WTC11 (cell line): Measurements from ENCODE around the gene HECW1. TPM values are rescaled to one million over a fixed set of nuclear protein-coding genes. Genes with fewer than 3 reads are reported as not detected.

Experiments
- ATAC-seq: fragments of 200-7000 bp; cut with Tn5 transposase; 2 replicates; pipeline ENCODE4 v1.10.0; 2021; ENCODE audit warnings: mild to moderate bottlenecking, moderate library complexity
- CTCF ChIA-PET: fragments of 300-600 bp; sonication (Branson Sonifier 250); formaldehyde crosslinking; loops from one replicate; lab custom pipeline; 2021; ENCODE audit warnings: antibody characterized with exemption; lab: Charles Lee
- POLR2A ChIA-PET: fragments of 350-600 bp; sonication (Branson Sonifier 250); formaldehyde crosslinking; loops from one replicate; lab custom pipeline; 2021; ENCODE audit warnings: antibody characterized with exemption; lab: Charles Lee
- DNase-seq: peaks from one replicate; pipeline ENCODE4 v3.0.0; 2021; ENCODE audit warnings: low spot score
- H3K27ac Mint-ChIP-seq: 2 replicates; pipeline ENCODE4 v1.8.0; 2021; ENCODE audit warnings: mixed read lengths
- H3K27me3 Mint-ChIP-seq: 2 replicates; pipeline ENCODE4 v1.8.0; 2021; ENCODE audit warnings: low read depth, mild to moderate bottlenecking, moderate library complexity, mixed read lengths
- H3K36me3 Mint-ChIP-seq: 2 replicates; pipeline ENCODE4 v1.8.0; 2021; ENCODE audit warnings: mixed read lengths
- H3K4me1 Mint-ChIP-seq: 2 replicates; pipeline ENCODE4 v1.8.0; 2022; ENCODE audit warnings: mixed read lengths
- H3K4me3 Mint-ChIP-seq: 2 replicates; pipeline ENCODE4 v1.8.0; 2021; ENCODE audit warnings: mild to moderate bottlenecking, moderate library complexity, mixed read lengths
- H3K9me3 Mint-ChIP-seq: 2 replicates; pipeline ENCODE4 v1.8.0; 2021; ENCODE audit warnings: mixed read lengths
- ATF1 ChIP-seq: sonication (generic); formaldehyde crosslinking; IDR thresholded peaks from 2 replicates; pipeline ENCODE4 v1.8.1; 2023; ENCODE audit warnings: mild to moderate bottlenecking, moderate library complexity, missing genetic modification reagents
- CREB1 ChIP-seq: sonication (generic); formaldehyde crosslinking; IDR thresholded peaks from 2 replicates; pipeline ENCODE4 v1.8.0; 2023; ENCODE audit warnings: mild to moderate bottlenecking, missing genetic modification reagents
- ELF4 ChIP-seq: sonication (generic); formaldehyde crosslinking; IDR thresholded peaks from 2 replicates; pipeline ENCODE4 v1.8.1; 2022; ENCODE audit warnings: low read depth, mild to moderate bottlenecking, moderate library complexity, missing genetic modification reagents
- GTF2I ChIP-seq: fragments of 250-450 bp; sonication (Bioruptor Pico); conservative IDR thresholded peaks from 2 replicates; pipeline ENCODE4 v1.4.0; 2021; ENCODE audit warnings: mild to moderate bottlenecking
- HMGA2 ChIP-seq: fragments of 250-450 bp; sonication (Bioruptor Pico); IDR thresholded peaks from 2 replicates; pipeline ENCODE4 v1.4.0; 2021; ENCODE audit warnings: mild to moderate bottlenecking, moderate library complexity
- JAZF1 ChIP-seq: fragments of 250-450 bp; sonication (Bioruptor Pico); IDR thresholded peaks from 2 replicates; pipeline ENCODE4 v1.9.0; 2021; ENCODE audit warnings: moderate library complexity, mild to moderate bottlenecking, inconsistent platforms
- JUN ChIP-seq: sonication (generic); formaldehyde crosslinking; IDR thresholded peaks from 2 replicates; pipeline ENCODE4 v1.8.0; 2023; ENCODE audit warnings: mild to moderate bottlenecking, missing genetic modification reagents
- MYBL2 ChIP-seq: sonication (generic); formaldehyde crosslinking; IDR thresholded peaks from 2 replicates; pipeline ENCODE4 v1.8.1; 2023; ENCODE audit warnings: mild to moderate bottlenecking, moderate library complexity, missing genetic modification reagents
- NFATC4 ChIP-seq: fragments of 250-450 bp; sonication (Bioruptor Pico); IDR thresholded peaks from 2 replicates; pipeline ENCODE4 v1.9.0; 2021; ENCODE audit warnings: mild to moderate bottlenecking
- OVOL2 ChIP-seq: fragments of 250-450 bp; sonication (Bioruptor Pico); IDR thresholded peaks from 2 replicates; pipeline ENCODE4 v1.9.0; 2021; ENCODE audit warnings: mild to moderate bottlenecking, borderline replicate concordance
- RELA ChIP-seq: sonication (generic); formaldehyde crosslinking; IDR thresholded peaks from 2 replicates; pipeline ENCODE4 v1.8.1; 2022; ENCODE audit warnings: missing genetic modification reagents, mild to moderate bottlenecking, borderline replicate concordance
- SMAD4 ChIP-seq: sonication (generic); formaldehyde crosslinking; IDR thresholded peaks from 2 replicates; pipeline ENCODE4 v1.8.0; 2022; ENCODE audit warnings: mild to moderate bottlenecking, missing genetic modification reagents
- SOX15 ChIP-seq: fragments of 250-450 bp; sonication (Bioruptor Pico); IDR thresholded peaks from 2 replicates; pipeline ENCODE4 v1.9.0; 2021; ENCODE audit warnings: mild to moderate bottlenecking
- TEAD1 ChIP-seq: sonication (generic); formaldehyde crosslinking; IDR thresholded peaks from 2 replicates; pipeline ENCODE4 v1.8.0; 2022; ENCODE audit warnings: mild to moderate bottlenecking, missing genetic modification reagents
- ZNF416 ChIP-seq: fragments of 250-450 bp; sonication (Bioruptor Pico); IDR thresholded peaks from 2 replicates; pipeline ENCODE4 v1.9.0; 2021; ENCODE audit warnings: mild to moderate bottlenecking, inconsistent platforms
- total RNA-seq: library from RNA; stranded (reverse); gene quantifications from 3 replicates; pipeline ENCODE4 v1.2.3, GENCODE V29; 2021
- TF ChIP-seq, protein P1 (sequence below): sonication (generic); formaldehyde crosslinking; IDR thresholded peaks from 2 replicates; pipeline ENCODE4 v1.8.0; 2022; ENCODE audit warnings: mild to moderate bottlenecking, missing genetic modification reagents
- TF ChIP-seq, protein P2 (sequence below): fragments of 250-450 bp; sonication (Bioruptor Pico); IDR thresholded peaks from 2 replicates; pipeline ENCODE4 v1.9.0; 2021; ENCODE audit warnings: mild to moderate bottlenecking, borderline replicate concordance
- TF ChIP-seq, protein P3 (sequence below): sonication (generic); formaldehyde crosslinking; IDR thresholded peaks from 2 replicates; pipeline ENCODE4 v1.8.0; 2022; ENCODE audit warnings: mild to moderate bottlenecking, missing genetic modification reagents
- TF ChIP-seq, protein P4 (sequence below): sonication (generic); formaldehyde crosslinking; conservative IDR thresholded peaks from 2 replicates; pipeline ENCODE4 v1.8.1; 2022; ENCODE audit warnings: mild to moderate bottlenecking, missing genetic modification reagents
- TF ChIP-seq, protein P5 (sequence below): sonication (generic); formaldehyde crosslinking; conservative IDR thresholded peaks from 2 replicates; pipeline ENCODE4 v1.8.1; 2023; ENCODE audit warnings: mild to moderate bottlenecking, low read depth, missing genetic modification reagents, moderate library complexity
- TF ChIP-seq, protein P6 (sequence below): fragments of 200-600 bp; IDR thresholded peaks from 2 replicates; pipeline ENCODE4 v1.8.0; 2022; ENCODE audit warnings: antibody characterized with exemption
- TF ChIP-seq, protein P7 (sequence below): sonication (generic); formaldehyde crosslinking; IDR thresholded peaks from 2 replicates; pipeline ENCODE4 v1.8.1; 2023; ENCODE audit warnings: mild to moderate bottlenecking, moderate library complexity, missing genetic modification reagents

The HECW1 gene
- total RNA-seq, 1 experiment from 2014 or later: 6.1 TPM

DNA sequence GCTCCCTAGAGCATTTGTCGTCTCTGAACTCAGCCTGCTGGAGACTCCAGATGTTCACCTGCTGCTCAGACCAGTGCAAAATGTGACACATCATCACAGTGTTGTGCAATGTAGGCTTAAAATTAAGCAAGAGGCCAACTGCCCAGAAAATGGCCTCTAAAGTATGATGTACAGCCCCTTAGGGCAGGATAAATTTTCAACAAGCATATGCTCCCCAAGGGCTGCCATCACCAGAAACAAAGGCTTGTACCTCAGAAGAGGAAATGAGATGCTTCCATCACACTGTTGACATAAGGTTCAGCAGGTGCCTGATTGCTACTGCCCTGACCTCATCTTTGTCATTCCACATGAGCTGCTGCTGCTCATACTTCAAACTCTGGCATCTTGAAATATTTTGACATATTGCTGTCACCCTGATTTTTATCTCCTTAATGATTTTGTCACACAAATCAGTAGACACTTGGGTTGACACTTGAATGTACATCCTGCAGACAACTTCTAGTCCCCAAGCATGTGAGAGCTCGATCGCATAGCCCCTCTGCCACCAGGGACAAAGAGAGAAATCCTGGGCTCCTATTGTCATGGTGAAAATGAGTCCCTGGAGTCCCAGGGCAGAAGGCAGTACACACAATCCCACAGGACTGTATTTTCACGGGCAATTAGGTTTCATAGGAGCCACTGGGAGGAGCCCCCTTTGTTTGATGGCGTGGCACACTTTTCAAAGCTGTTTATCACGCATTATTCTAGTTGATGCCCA, 250.8 kb downstream of the HECW1 start (continued):
- TF ChIP-seq, protein P1, sequence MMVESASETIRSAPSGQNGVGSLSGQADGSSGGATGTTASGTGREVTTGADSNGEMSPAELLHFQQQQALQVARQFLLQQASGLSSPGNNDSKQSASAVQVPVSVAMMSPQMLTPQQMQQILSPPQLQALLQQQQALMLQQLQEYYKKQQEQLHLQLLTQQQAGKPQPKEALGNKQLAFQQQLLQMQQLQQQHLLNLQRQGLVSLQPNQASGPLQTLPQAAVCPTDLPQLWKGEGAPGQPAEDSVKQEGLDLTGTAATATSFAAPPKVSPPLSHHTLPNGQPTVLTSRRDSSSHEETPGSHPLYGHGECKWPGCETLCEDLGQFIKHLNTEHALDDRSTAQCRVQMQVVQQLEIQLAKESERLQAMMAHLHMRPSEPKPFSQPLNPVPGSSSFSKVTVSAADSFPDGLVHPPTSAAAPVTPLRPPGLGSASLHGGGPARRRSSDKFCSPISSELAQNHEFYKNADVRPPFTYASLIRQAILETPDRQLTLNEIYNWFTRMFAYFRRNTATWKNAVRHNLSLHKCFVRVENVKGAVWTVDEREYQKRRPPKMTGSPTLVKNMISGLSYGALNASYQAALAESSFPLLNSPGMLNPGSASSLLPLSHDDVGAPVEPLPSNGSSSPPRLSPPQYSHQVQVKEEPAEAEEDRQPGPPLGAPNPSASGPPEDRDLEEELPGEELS: no peak
- TF ChIP-seq OVOL2 (CRISPR knock-in tag) (no peak), ATF1 (CRISPR knock-in tag) (no peak), MYBL2 (CRISPR knock-in tag) (no peak), SOX15 (no peak), SMAD4 (CRISPR knock-in tag) (no peak)
- TF ChIP-seq, protein P2, sequence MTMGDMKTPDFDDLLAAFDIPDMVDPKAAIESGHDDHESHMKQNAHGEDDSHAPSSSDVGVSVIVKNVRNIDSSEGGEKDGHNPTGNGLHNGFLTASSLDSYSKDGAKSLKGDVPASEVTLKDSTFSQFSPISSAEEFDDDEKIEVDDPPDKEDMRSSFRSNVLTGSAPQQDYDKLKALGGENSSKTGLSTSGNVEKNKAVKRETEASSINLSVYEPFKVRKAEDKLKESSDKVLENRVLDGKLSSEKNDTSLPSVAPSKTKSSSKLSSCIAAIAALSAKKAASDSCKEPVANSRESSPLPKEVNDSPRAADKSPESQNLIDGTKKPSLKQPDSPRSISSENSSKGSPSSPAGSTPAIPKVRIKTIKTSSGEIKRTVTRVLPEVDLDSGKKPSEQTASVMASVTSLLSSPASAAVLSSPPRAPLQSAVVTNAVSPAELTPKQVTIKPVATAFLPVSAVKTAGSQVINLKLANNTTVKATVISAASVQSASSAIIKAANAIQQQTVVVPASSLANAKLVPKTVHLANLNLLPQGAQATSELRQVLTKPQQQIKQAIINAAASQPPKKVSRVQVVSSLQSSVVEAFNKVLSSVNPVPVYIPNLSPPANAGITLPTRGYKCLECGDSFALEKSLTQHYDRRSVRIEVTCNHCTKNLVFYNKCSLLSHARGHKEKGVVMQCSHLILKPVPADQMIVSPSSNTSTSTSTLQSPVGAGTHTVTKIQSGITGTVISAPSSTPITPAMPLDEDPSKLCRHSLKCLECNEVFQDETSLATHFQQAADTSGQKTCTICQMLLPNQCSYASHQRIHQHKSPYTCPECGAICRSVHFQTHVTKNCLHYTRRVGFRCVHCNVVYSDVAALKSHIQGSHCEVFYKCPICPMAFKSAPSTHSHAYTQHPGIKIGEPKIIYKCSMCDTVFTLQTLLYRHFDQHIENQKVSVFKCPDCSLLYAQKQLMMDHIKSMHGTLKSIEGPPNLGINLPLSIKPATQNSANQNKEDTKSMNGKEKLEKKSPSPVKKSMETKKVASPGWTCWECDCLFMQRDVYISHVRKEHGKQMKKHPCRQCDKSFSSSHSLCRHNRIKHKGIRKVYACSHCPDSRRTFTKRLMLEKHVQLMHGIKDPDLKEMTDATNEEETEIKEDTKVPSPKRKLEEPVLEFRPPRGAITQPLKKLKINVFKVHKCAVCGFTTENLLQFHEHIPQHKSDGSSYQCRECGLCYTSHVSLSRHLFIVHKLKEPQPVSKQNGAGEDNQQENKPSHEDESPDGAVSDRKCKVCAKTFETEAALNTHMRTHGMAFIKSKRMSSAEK (CRISPR knock-in tag): no peak
- TF ChIP-seq, all 79 proteins: peak for 0

DNA sequence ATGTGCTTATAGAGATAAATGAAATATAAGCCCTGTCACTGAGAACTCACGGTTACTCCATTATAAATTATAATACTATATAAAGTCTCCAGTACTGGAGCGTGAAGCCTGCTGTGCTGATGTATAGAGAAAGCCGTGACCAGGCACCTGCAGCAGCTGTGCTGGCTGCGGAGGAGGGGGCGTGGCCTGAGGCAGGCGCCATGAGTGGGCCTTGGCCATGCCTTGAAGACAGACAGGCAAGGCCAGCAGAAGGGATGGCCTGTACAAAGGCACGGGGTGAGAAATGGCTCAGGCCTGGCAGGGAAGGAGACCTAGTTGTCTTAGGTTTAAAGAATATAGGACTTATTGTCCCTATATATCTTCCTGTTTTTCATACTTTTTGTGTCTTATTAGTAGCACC, 251.9 kb downstream of the HECW1 start:
- POLR2A ChIA-PET: no interaction called here
- no peak for ATAC-seq
- H3K36me3 Mint-ChIP-seq: no peaks in the 10 kb centered on the region
- no peak overlapping the region for H3K4me3 Mint-ChIP-seq
- no peaks in the 10 kb centered on the region for H3K9me3 Mint-ChIP-seq
- H3K27ac Mint-ChIP-seq: no peak overlapping the region
- no peaks in the 10 kb centered on the region for H3K27me3 Mint-ChIP-seq
- peaks cover 18% of the 10 kb centered on the region for H3K4me1 Mint-ChIP-seq
- DNase-seq: no peak
- CTCF ChIA-PET: interaction anchor here (1.5 kb wide), 1 partner anchor 75 kb away, joined by 4 read pairs; no protein-coding TSS in a partner anchor
- TF ChIP-seq CREB1 (CRISPR knock-in tag) (no peak), TEAD1 (no peak), HMGA2 (no peak), NFATC4 (CRISPR knock-in tag) (no peak), ZNF416 (CRISPR knock-in tag) (no peak), RELA (no peak), JAZF1 (CRISPR knock-in tag) (no peak), JUN (no peak), ELF4 (CRISPR knock-in tag) (no peak), GTF2I (no peak), MYBL2 (CRISPR knock-in tag) (no peak)
- TF ChIP-seq, protein P3, sequence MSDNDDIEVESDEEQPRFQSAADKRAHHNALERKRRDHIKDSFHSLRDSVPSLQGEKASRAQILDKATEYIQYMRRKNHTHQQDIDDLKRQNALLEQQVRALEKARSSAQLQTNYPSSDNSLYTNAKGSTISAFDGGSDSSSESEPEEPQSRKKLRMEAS (CRISPR knock-in tag): no peak
- TF ChIP-seq, protein P4, sequence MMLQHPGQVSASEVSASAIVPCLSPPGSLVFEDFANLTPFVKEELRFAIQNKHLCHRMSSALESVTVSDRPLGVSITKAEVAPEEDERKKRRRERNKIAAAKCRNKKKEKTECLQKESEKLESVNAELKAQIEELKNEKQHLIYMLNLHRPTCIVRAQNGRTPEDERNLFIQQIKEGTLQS (CRISPR knock-in tag): no peak
- TF ChIP-seq, protein P5, sequence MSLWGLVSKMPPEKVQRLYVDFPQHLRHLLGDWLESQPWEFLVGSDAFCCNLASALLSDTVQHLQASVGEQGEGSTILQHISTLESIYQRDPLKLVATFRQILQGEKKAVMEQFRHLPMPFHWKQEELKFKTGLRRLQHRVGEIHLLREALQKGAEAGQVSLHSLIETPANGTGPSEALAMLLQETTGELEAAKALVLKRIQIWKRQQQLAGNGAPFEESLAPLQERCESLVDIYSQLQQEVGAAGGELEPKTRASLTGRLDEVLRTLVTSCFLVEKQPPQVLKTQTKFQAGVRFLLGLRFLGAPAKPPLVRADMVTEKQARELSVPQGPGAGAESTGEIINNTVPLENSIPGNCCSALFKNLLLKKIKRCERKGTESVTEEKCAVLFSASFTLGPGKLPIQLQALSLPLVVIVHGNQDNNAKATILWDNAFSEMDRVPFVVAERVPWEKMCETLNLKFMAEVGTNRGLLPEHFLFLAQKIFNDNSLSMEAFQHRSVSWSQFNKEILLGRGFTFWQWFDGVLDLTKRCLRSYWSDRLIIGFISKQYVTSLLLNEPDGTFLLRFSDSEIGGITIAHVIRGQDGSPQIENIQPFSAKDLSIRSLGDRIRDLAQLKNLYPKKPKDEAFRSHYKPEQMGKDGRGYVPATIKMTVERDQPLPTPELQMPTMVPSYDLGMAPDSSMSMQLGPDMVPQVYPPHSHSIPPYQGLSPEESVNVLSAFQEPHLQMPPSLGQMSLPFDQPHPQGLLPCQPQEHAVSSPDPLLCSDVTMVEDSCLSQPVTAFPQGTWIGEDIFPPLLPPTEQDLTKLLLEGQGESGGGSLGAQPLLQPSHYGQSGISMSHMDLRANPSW: no peak
- TF ChIP-seq, protein P6, sequence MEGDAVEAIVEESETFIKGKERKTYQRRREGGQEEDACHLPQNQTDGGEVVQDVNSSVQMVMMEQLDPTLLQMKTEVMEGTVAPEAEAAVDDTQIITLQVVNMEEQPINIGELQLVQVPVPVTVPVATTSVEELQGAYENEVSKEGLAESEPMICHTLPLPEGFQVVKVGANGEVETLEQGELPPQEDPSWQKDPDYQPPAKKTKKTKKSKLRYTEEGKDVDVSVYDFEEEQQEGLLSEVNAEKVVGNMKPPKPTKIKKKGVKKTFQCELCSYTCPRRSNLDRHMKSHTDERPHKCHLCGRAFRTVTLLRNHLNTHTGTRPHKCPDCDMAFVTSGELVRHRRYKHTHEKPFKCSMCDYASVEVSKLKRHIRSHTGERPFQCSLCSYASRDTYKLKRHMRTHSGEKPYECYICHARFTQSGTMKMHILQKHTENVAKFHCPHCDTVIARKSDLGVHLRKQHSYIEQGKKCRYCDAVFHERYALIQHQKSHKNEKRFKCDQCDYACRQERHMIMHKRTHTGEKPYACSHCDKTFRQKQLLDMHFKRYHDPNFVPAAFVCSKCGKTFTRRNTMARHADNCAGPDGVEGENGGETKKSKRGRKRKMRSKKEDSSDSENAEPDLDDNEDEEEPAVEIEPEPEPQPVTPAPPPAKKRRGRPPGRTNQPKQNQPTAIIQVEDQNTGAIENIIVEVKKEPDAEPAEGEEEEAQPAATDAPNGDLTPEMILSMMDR: no peak
- TF ChIP-seq, protein P7, sequence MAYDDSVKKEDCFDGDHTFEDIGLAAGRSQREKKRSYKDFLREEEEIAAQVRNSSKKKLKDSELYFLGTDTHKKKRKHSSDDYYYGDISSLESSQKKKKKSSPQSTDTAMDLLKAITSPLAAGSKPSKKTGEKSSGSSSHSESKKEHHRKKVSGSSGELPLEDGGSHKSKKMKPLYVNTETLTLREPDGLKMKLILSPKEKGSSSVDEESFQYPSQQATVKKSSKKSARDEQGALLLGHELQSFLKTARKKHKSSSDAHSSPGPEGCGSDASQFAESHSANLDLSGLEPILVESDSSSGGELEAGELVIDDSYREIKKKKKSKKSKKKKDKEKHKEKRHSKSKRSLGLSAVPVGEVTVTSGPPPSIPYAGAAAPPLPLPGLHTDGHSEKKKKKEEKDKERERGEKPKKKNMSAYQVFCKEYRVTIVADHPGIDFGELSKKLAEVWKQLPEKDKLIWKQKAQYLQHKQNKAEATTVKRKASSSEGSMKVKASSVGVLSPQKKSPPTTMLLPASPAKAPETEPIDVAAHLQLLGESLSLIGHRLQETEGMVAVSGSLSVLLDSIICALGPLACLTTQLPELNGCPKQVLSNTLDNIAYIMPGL: no peak
